CD4-positive, alpha-beta T cell treated with Interferon alpha-2 for 1 hour (primary cell): Measurements from ENCODE around the gene RELN.

Source experiments
- DNase-seq, 2 donors: peaks; one replicate each; pipeline ENCODE4 v3.0.0-alpha.2; 2020 to 2022

The RELN gene

DNA sequence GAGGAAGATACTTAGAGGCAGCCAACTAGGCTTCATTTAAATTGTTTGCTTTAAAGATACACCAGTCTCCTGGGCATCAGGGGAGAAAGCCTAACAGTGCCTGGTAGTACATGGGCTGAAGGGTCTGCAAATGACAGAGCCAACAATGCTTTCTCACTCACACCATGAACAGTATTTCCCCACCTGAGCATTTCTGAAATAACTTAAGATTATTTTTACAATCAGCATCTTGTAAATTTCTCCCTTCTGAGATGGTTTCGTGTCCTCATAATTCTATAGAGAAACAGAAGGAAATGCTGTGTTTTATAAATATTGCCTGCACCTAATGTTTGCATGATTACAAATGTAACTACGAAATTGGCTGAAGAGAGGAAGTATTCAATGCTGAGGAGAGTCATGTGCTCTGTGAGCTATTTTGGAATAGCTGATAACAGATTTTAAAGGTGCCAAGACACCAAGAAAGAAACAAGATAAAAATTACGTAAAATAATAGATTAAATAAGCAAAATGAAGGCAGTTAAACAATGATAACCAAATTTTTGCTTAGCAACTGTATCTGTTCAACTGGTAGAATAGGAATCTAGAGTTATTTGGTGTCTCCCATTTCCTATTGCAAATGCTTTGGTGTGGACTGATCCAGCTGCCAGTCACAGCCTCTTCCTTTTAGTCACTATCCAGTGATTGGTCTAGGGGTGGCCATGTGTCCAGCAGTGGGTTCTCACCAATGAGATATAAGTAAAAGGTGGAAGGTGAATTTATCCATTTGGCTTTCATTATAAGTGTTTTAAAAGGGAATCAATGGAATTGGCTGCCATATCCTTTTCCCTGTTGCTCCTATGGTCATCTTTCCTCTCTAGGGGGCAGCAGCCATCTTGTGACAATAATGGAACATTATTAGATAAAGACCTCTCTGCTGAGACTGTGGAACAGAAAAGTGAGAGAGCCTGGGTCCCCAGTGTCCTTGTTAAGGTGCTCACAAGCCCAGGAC, 375.5 kb downstream of the RELN start:
- no peak for DNase-seq

GRCh38 chr7:103609778-103610177, 379.7 kb downstream of the RELN start:
- no peak for DNase-seq

DNA sequence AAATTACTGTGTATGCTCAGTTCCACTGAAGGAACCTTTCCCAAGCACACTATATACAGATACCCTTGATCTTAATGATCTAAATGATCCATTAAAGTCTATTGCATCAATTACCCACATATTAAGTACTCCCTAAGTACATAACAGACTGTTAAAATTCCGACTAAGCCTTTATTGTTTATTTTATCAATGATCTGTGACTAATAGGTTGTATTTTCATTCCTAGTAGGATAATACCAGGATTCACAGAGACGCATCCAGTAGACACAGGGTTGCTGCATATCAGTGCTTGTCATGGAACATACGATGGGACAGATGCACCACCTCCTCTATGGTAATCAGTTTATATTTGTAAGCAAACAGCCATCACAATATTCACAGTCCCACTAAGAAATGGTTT, 383.8 kb downstream of the RELN start:
- DNase-seq = no peak

DNA sequence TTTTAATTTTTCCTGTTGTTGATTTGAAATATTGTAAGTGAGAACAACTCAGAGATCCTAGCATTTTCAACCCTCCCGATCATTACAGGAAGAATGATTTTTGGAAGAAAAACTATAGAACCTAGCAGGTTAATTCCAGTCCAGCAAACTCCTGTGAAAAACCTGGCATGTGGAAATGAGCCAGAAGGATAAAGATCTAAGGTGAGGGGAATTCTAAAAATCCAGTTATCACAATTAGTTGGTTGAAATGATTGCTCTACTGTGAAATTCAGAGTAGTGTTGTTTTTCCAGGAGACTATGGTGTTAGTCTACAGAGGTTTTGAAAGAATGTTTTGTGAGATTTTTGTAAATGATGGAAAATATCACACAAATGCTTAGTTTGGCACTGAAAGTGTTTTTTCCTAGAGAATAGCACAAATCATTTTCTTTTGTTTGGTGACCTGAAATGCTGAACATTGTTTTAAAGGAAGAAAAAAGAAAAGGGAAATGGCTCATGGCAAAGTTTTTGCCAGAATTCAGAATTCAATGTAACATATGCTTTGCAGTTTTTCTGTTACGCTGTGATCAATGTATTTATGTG, 391.0 kb downstream of the RELN start:
- DNase-seq = no peak

- no peak for DNase-seq
These were observed 391.9 kb downstream of the RELN start for GRCh38 chr7:103597606-103598005.

DNA sequence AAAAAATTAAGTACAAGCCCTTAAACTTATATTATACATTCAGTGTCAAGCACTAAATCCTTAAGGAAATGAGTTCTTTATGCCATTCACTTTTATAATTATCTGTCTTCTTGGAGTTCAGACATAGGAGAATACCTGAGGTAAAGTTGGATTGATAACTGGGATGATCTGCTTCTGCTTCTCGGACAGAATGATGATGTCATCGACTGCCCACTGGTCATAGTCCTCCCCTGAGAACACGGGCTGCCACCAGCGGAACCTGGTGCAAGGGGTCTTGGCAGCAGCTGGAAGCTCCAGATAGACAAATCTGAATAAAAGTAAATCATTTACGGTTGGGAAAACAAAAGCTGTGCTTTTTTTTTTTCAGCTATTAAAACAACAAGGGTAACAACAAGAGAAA, 395.3 kb downstream of the RELN start:
- no peak for DNase-seq

GRCh38 chr7:103593691-103594090, 395.8 kb downstream of the RELN start:
- DNase-seq = no peak

GRCh38 chr7:103592844-103593243, 396.6 kb downstream of the RELN start:
- DNase-seq = no peak

GRCh38 chr7:103592187-103592586, 397.3 kb downstream of the RELN start:
- no peak for DNase-seq

DNA sequence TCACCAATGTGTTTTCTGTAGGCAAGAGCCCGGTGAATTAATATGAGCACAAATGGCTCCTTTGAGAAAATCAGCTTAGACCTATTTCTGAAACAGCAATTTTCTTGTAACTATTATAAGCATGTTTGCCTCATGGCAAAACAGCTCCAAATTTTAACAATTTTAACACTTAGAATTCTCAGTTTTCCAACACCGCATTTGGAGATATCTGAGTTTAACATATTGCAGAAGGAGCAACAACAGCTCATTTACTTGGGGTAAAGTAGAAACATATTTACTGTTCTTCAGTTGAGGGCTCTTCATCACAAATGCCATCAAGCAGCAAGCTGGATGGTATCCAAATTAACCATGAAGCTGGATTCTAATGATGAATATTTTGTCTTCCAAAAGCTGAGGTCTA, 409.4 kb downstream of the RELN start:
- no peak for DNase-seq

DNA sequence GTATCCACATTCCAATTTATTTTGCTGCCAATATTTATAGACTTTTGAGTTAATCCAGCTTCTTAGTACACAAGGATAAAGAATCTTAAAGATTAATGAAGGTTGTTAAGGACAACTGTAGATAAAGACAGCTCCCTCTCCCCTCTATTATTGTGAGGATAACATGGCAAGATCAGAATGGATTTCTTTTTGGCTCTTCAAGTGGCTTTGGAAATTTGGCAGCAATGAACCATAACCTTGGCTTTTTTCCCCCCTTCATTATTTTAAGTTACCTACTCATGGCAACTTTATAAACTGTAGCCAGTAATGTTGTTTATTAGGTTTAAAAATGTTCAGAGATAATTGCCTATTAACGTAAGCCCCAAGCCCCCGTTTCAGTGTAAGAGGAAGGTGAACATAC, 412.4 kb downstream of the RELN start:
- DNase-seq = no peak

DNA sequence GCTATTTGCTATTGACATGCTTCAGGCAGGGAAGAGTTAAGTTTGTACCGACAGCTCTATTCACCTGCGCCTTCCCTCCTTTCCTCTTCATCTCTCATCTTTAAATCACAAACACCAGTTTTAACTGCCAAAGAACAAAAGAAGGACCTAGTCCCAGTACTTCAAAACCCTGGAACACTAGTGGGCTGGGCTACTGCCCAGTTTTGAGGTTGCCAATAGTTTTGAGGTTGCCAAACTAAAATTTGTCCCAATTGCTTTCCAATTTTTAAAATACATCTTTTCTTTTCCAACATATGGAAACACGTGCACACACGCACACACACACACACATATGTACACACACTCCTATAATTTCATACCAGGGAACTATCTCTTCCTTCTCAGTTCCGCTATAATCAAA, 412.8 kb downstream of the RELN start:
- no peak for DNase-seq

DNA sequence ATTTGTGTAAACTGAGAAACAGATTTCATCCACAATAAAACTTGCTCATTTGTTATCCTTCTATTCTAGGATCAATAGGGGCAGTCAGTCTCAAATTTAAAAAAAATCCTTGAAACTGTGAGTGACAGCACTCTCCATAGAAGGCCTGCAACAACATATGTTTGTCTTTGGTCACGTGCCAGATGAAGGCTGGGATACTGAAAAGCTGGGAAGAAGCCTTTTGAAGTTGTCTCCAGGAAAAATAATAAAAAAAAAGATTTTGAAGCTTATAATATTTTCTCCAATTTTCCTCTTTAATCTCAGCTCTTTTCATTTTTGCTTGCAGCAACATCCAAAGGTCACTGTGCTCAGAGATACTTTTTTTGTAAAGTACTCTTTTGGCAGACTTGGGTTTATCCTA, 414.9 kb downstream of the RELN start:
- no peak for DNase-seq

DNA sequence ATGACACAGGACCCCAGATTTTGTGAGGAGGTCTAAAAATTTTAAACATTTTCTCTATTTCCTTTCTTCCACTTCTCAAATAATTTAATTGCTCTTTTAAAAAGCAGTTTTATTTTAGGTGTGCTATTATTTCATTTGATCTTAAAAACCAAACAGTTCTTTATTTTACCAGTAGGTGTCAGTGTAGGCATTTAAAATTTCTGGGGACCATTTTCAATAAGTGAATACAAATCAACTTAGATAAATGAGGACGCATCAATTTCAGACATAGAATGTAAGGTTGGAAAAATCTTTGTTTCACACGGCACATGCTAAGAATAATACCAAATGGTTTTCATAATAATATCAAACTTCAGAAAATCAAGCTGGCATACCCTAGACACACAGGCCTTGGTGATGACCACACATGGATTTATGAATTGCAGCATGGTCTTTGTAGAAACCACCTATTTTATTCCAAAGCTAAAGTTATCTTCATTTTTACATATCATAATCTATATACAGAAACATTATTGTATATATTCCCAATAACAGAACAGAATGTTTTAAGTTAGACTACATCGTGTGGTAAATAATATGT, 415.9 kb downstream of the RELN start:
- peak in 1 of 2 donors; percentile 30 for DNase-seq

- DNase-seq = no peak
These were observed 417.9 kb downstream of the RELN start for GRCh38 chr7:103571586-103571985.

GRCh38 chr7:103569621-103570305, 419.7 kb downstream of the RELN start:
- no peak for DNase-seq

- no peak for DNase-seq
These were observed 425.0 kb downstream of the RELN start for GRCh38 chr7:103564416-103564815.

DNA sequence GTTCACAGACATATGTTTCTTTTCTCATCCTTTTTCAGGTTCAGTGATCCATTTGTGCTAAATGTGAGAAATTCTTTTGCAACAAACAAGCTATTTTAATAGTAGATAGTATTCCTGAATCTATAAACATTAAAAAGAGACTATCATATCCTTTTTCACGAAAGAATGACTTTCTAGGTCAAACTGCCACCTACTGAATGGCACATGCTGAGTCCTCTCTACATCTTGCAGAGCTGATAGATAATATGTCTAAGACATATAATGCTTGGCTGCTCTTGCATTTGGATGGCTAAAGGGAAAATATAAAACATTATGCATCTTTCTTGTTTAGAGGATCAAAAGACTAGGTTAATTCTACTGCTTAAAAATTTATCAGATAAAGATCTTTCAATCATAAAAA, 429.3 kb downstream of the RELN start:
- no peak for DNase-seq

- DNase-seq = no peak
These were observed 438.4 kb downstream of the RELN start for GRCh38 chr7:103551016-103551415.

DNA sequence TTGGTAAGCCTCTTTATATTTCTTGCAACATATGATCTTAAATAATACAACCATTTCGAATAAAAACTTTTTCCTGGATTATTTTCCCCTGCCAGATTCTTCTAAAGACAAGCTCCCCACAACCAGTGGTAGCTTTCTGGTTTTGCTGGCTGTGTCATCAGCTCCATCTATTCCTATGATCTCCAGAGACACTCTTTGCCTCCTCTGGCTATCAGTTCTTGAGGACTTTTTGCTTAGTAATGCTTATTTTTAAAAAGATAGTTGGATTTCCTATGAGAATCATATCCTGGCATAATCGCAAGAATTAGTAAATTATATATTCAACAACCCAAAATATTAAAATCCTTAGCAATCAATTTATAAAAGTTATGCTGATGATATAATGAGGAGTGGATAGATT, 439.7 kb downstream of the RELN start:
- DNase-seq = no peak

DNA sequence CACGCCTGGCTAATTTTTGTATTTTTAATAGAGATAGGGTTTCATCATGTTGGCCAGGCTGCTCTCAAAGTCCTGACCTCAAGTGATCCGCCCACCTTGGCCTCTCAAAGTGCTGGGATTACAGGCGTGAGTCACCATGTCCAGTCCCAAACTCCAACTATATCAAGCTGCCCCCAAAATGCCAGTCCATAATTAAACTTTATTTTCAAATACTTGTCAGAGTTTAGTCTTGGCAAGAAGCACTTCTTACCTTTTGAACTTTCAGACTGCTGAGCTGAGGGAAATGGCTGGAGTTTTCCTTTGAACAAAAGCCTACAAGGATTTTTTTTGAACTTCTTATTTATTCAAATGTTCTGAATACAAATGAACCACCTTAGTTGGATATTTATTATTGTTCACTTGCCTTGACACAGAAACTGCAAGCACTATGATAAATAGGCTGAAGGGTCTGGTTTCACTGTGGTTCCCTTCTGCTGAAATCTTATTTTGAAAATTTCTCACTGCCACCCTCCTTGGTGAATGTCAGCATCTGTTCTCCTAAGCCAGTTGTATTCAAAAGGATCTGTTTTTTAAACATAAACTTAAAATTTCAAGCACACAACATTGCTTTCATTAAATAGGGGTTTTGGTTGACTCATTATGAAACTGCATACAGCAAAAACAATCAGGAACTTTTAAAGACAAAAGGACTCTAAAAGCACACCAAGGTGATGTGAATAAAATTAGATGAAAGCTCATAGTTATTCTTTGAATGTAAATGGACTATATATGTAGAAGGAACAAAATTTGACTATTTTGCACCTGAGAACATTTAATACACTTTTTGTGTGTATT, 441.8 kb downstream of the RELN start:
- DNase-seq = no peak

- DNase-seq = no peak
These were observed 447.0 kb downstream of the RELN start for GRCh38 chr7:103542470-103542869.

- no peak for DNase-seq
These were observed 447.5 kb downstream of the RELN start for GRCh38 chr7:103541947-103542346.
